ENCODE measurements around the gene ARFGAP3.
"Not testable (repeated sequence)": the region's sequence is repeated elsewhere in the genome, so short reads cannot be mapped to it uniquely, and the experiment has no call there.

Gene ARFGAP3

DNA sequence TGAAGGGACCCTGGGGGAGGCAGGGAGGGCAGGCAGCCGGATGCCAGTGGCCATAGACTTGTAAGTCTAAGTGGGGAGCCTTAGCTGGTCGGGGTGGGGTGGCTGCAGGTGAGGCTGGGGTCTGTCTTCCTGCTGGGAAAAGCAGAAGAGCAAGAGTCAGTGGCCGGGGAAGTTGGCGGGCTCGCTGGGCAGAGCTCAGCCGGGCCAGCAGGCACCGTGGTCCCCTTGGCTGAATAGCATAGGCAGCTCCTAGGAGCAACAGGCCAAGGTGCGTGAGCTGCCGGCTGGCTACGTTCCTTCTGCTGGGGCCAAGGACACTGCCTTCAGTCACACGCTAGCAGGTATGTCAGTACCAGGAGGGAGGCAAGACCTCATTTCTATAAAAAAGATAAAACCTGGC is 68.6 kb downstream of the ARFGAP3 start:
- DNase-seq (ENCODE audit: low read depth, low spot score), result no peak
- TF ChIP-seq, protein P1, sequence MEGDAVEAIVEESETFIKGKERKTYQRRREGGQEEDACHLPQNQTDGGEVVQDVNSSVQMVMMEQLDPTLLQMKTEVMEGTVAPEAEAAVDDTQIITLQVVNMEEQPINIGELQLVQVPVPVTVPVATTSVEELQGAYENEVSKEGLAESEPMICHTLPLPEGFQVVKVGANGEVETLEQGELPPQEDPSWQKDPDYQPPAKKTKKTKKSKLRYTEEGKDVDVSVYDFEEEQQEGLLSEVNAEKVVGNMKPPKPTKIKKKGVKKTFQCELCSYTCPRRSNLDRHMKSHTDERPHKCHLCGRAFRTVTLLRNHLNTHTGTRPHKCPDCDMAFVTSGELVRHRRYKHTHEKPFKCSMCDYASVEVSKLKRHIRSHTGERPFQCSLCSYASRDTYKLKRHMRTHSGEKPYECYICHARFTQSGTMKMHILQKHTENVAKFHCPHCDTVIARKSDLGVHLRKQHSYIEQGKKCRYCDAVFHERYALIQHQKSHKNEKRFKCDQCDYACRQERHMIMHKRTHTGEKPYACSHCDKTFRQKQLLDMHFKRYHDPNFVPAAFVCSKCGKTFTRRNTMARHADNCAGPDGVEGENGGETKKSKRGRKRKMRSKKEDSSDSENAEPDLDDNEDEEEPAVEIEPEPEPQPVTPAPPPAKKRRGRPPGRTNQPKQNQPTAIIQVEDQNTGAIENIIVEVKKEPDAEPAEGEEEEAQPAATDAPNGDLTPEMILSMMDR (IDR thresholded peaks at IDR 0.05; ENCODE audit: insufficient read depth, low read length, missing control alignments), result no peak
- no peak overlapping the region for H3K4me3 ChIP-seq (ENCODE audit: low read depth, low read length)
- ChIA-PET CTCF (interaction anchor here (0.8 to 3.1 kb wide), 3 partner anchors 9 to 302 kb away, joined by 3 to 14 read pairs (median 3); no protein-coding TSS in a partner anchor), POLR2A (no interaction called here)

DNA sequence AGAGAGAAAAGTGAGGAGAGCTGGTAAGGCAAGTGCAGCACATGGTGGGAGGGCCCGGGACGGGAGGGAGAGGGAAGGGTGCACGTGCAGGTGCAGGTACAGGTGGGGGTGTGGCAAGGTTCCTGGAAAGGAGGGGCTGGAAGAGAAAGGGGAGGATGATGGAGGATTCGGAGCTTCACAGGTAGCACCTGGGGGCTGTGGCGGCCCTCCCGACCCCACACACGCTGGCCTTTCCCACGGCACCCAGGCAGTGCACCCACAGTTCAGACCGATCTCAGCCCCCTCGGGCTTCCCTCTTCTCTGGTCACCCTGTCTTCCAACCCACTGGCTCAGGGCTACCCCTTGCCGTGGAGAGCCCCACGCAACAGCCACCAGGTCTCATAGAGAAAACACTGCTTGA is 69.1 kb downstream of the ARFGAP3 start:
- ChIA-PET POLR2A (no interaction called here), CTCF (interaction anchor here (0.8 to 3.1 kb wide), 3 partner anchors 8 to 302 kb away, joined by 3 to 14 read pairs (median 3); no protein-coding TSS in a partner anchor)
- no peak overlapping the region for H3K4me3 ChIP-seq (ENCODE audit: low read depth, low read length)
- TF ChIP-seq, protein P1 (IDR thresholded peaks at IDR 0.05; ENCODE audit: insufficient read depth, low read length, missing control alignments), result no peak
- no peak for DNase-seq (ENCODE audit: low read depth, low spot score)

GRCh38 chr22:42787357-42787736 is 69.7 kb downstream of the ARFGAP3 start:
- TF ChIP-seq, protein P1 (IDR thresholded peaks at IDR 0.05; ENCODE audit: insufficient read depth, low read length, missing control alignments), result no peak
- DNase-seq (ENCODE audit: low read depth, low spot score), result no peak
- no peak overlapping the region for H3K4me3 ChIP-seq (ENCODE audit: low read depth, low read length)
- POLR2A ChIA-PET, result no interaction called here
- CTCF ChIA-PET, result interaction anchor here (0.8 to 3.1 kb wide), 3 partner anchors 7 to 303 kb away, joined by 3 to 14 read pairs (median 3); no protein-coding TSS in a partner anchor

GRCh38 chr22:42786606-42787356 is 70.3 kb downstream of the ARFGAP3 start:
- CTCF ChIA-PET, result interaction anchor here (0.7 to 3.1 kb wide), 3 partner anchors 7 to 10 kb away, joined by 3 to 14 read pairs (median 5); no protein-coding TSS in a partner anchor
- TF ChIP-seq, protein P1 (IDR thresholded peaks at IDR 0.05; ENCODE audit: insufficient read depth, low read length, missing control alignments), result no peak
- POLR2A ChIA-PET, result interaction anchor here (0.5 kb wide), 1 partner anchor 11 kb away, joined by 5 read pairs; no protein-coding TSS in a partner anchor

GRCh38 chr22:42785706-42786499 is 71.2 kb downstream of the ARFGAP3 start:
- ChIA-PET POLR2A (interaction anchor here (0.5 kb wide), 1 partner anchor 10 kb away, joined by 5 read pairs; no protein-coding TSS in a partner anchor), CTCF (interaction anchor here (0.7 to 1.3 kb wide), 2 partner anchors 8 to 11 kb away, joined by 3 to 5 read pairs; no protein-coding TSS in a partner anchor)
- DNase-seq (ENCODE audit: low read depth, low spot score), result no peak
- H3K4me3 ChIP-seq (ENCODE audit: low read depth, low read length), result no peak overlapping the region
- TF ChIP-seq, protein P1 (IDR thresholded peaks at IDR 0.05; ENCODE audit: insufficient read depth, low read length, missing control alignments), result no peak

More at GRCh38 chr22:42786606-42787356, 70.3 kb downstream of the ARFGAP3 start:
- no peak overlapping the region for H3K4me3 ChIP-seq (ENCODE audit: low read depth, low read length)
- no peak for DNase-seq (ENCODE audit: low read depth, low spot score)

DNA sequence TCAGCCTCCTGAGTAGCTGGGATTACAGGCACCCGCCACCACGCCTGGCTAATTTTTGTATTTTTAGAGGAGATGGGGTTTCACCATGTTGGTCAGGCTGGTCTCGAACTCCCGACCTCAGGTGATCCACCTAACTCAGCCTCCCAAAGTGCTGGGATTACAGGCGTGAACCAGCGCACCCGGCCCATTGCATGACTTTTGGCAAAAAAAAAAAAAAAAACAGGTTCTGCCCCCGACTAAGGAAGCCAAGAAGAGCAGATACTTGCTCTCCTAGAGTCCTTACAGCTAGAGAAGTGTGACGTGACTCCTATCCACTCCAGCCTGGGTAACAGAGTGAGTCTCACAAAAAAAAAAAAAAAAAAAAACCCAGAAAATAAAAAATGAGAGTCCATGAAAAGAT is 74.8 kb downstream of the ARFGAP3 start:
- POLR2A ChIA-PET, result not testable (repeated sequence)
- CTCF ChIA-PET, result interaction anchor here (0.7 to 2.3 kb wide), 6 partner anchors 12 to 308 kb away, joined by 3 to 12 read pairs (median 9); no protein-coding TSS in a partner anchor

More for the DNA sequence above, 74.8 kb downstream of the ARFGAP3 start:
- not testable (repeated sequence) for DNase-seq (ENCODE audit: low read depth, low spot score); H3K4me3 ChIP-seq (ENCODE audit: low read depth, low read length)
